OCI-LY1 (cell line): ENCODE data around the gene RAD17.

ENCODE experiments used
- H2AFZ ChIP-seq: fragments of 200-600 bp; sonication (generic), shearing (Covaris generic); 2 replicates; pipeline ENCODE4 v1.6.0; 2014; ENCODE audit warnings: antibody characterized with exemption, mild to moderate bottlenecking, low read length
- H3F3A ChIP-seq: fragments of 200-600 bp; sonication (generic), shearing (Covaris generic); 2 replicates; pipeline ENCODE4 v1.6.0; 2014; ENCODE audit warnings: mild to moderate bottlenecking, antibody characterized with exemption, low read length, moderate library complexity; ENCODE audit not compliant: insufficient read depth
- H3K27ac ChIP-seq: fragments of 200-600 bp; sonication (generic); 2 replicates; pipeline ENCODE4 v1.5.1; 2014; ENCODE audit warnings: low read length, mixed run types, mild to moderate bottlenecking, low read depth; ENCODE audit not compliant: poor library complexity, severe bottlenecking
- H3K27me3 ChIP-seq: fragments of 200-600 bp; sonication (generic); 2 replicates; pipeline ENCODE4 v1.6.0; 2014; ENCODE audit warnings: antibody characterized with exemption, mild to moderate bottlenecking, low read length, moderate library complexity; ENCODE audit not compliant: insufficient read depth
- H3K36me3 ChIP-seq: fragments of 200-600 bp; sonication (generic); 2 replicates; pipeline ENCODE4 v1.6.1; 2014; ENCODE audit warnings: mild to moderate bottlenecking, antibody characterized with exemption, low read length, moderate library complexity, mixed read lengths; ENCODE audit not compliant: insufficient read depth
- H3K4me1 ChIP-seq: fragments of 200-600 bp; sonication (generic); 2 replicates; pipeline ENCODE4 v1.5.1; 2014; ENCODE audit warnings: mild to moderate bottlenecking, low read length, moderate library complexity; ENCODE audit not compliant: insufficient read depth, severe bottlenecking
- H3K4me2 ChIP-seq: fragments of 200-600 bp; sonication (generic), shearing (Covaris generic); 2 replicates; pipeline ENCODE4 v1.6.1; 2014; ENCODE audit warnings: low read length
- H3K4me3 ChIP-seq: fragments of 200-600 bp; sonication (generic); 2 replicates; pipeline ENCODE4 v1.5.1; 2014; ENCODE audit warnings: low read length, low read depth, mild to moderate bottlenecking, mixed read lengths; ENCODE audit not compliant: poor library complexity, severe bottlenecking
- H3K79me2 ChIP-seq: fragments of 200-600 bp; shearing (Covaris generic); 2 replicates; pipeline ENCODE4 v1.6.1; 2016; ENCODE audit warnings: mixed run types, low read length, mixed read lengths; ENCODE audit not compliant: insufficient read depth
- H3K9ac ChIP-seq: fragments of 200-600 bp; sonication (generic), shearing (Covaris generic); 2 replicates; pipeline ENCODE4 v1.6.1; 2014; ENCODE audit warnings: mild to moderate bottlenecking, low read length, mixed read lengths
- H3K9me2 ChIP-seq: fragments of 200-600 bp; sonication (generic), shearing (Covaris generic); 2 replicates; pipeline ENCODE4 v1.6.1; 2014; ENCODE audit warnings: low read depth, mild to moderate bottlenecking, low read length, mixed read lengths
- H3K9me3 ChIP-seq: fragments of 200-600 bp; shearing (Covaris generic); 2 replicates; pipeline ENCODE4 v1.6.1; 2014; ENCODE audit warnings: low read length, mixed read lengths
- H4K20me1 ChIP-seq: fragments of 200-600 bp; sonication (generic), shearing (Covaris generic); 2 replicates; pipeline ENCODE4 v1.6.0; 2016; ENCODE audit warnings: mild to moderate bottlenecking, low read length; ENCODE audit not compliant: insufficient read depth
- EZH2 ChIP-seq: fragments of 200-600 bp; sonication (generic), shearing (Covaris generic); IDR thresholded peaks from 2 replicates; pipeline ENCODE4 v1.8.0; 2017; ENCODE audit warnings: borderline replicate concordance, mixed run types, mild to moderate bottlenecking, antibody characterized with exemption, low read length, moderate library complexity, mixed read lengths
- TF ChIP-seq, protein P1 (sequence below): fragments of 200-600 bp; sonication (generic), shearing (Covaris generic); IDR thresholded peaks from 2 replicates; pipeline ENCODE4 v1.5.1; 2017; ENCODE audit warnings: mild to moderate bottlenecking, antibody characterized with exemption, low read length, moderate library complexity, mixed read lengths

Gene RAD17

GRCh38 chr5:69374911-69375446 is 5.4 kb downstream of the RAD17 start:
- H3K9me2 ChIP-seq: no peaks in the 10 kb centered on the region
- TF ChIP-seq, protein P1, sequence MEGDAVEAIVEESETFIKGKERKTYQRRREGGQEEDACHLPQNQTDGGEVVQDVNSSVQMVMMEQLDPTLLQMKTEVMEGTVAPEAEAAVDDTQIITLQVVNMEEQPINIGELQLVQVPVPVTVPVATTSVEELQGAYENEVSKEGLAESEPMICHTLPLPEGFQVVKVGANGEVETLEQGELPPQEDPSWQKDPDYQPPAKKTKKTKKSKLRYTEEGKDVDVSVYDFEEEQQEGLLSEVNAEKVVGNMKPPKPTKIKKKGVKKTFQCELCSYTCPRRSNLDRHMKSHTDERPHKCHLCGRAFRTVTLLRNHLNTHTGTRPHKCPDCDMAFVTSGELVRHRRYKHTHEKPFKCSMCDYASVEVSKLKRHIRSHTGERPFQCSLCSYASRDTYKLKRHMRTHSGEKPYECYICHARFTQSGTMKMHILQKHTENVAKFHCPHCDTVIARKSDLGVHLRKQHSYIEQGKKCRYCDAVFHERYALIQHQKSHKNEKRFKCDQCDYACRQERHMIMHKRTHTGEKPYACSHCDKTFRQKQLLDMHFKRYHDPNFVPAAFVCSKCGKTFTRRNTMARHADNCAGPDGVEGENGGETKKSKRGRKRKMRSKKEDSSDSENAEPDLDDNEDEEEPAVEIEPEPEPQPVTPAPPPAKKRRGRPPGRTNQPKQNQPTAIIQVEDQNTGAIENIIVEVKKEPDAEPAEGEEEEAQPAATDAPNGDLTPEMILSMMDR: no peak
- TF ChIP-seq EZH2: no peak
- H3K79me2 ChIP-seq: peaks cover 26% of the 10 kb centered on the region
- H3K4me3 ChIP-seq: no peak overlapping the region
- peaks cover 48% of the 10 kb centered on the region for H3K4me1 ChIP-seq
- 0 out of 2 replicates have a peak, but pooled peaks cover 4% of the 10 kb centered on the region for H3F3A ChIP-seq
- H3K36me3 ChIP-seq: peaks cover 34% of the 10 kb centered on the region; the same call in 1 of the 2 replicates
- no peaks in the 10 kb centered on the region for H3K27me3 ChIP-seq
- no peak overlapping the region for H2AFZ ChIP-seq
- peak overlapping the region; percentile 70 for H3K27ac ChIP-seq
- H3K9ac ChIP-seq: peak overlapping the region; percentile 12; the same call in 1 of the 2 replicates
- peak overlapping the region; percentile 21 for H3K4me2 ChIP-seq
- no peaks in the 10 kb centered on the region for H3K9me3 ChIP-seq
- H4K20me1 ChIP-seq: no peaks in the 10 kb centered on the region

DNA sequence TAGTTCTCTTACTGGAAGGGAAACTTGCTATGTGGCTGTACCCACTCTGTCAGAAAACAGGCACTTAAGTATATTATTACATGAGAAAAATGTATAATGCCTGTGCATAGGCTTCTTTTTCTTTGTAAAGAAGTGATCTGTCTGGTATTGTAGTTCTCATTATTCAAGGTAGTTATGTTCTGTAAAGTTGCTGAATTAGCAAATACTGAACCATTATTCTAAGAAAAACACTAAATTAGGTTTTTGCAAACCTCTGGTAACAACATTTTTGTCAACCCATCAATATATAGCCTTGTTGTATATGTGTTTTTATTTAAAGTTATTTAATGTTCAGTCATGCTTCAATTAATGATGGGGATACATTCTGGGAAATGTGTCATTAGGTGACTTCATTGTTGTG is 8.8 kb downstream of the RAD17 start:
- H3K27ac ChIP-seq: no peak overlapping the region
- H3K9me3 ChIP-seq: no peaks in the 10 kb centered on the region
- no peaks in the 10 kb centered on the region for H3K79me2 ChIP-seq
- no peaks in the 10 kb centered on the region for H4K20me1 ChIP-seq
- no peaks in the 10 kb centered on the region for H3K27me3 ChIP-seq
- peaks cover 18% of the 10 kb centered on the region for H3K4me1 ChIP-seq
- no peak overlapping the region for H3K4me2 ChIP-seq
- no peak for TF ChIP-seq EZH2
- TF ChIP-seq, protein P1: no peak
- peaks cover 61% of the 10 kb centered on the region for H3K36me3 ChIP-seq
- H3K4me3 ChIP-seq: no peak overlapping the region
- H3F3A ChIP-seq: 0 out of 2 replicates have a peak, but pooled peaks cover 4% of the 10 kb centered on the region
- no peak overlapping the region for H3K9ac ChIP-seq
- H3K9me2 ChIP-seq: no peaks in the 10 kb centered on the region
- no peak overlapping the region for H2AFZ ChIP-seq

- H3K9ac ChIP-seq: no peak overlapping the region
- no peaks in the 10 kb centered on the region for H3K9me2 ChIP-seq
- no peak overlapping the region for H3K4me2 ChIP-seq
- no peaks in the 10 kb centered on the region for H4K20me1 ChIP-seq
- H3K9me3 ChIP-seq: no peaks in the 10 kb centered on the region
- no peak overlapping the region for H2AFZ ChIP-seq
- no peaks in the 10 kb centered on the region for H3K27me3 ChIP-seq
- H3K36me3 ChIP-seq: peaks cover 50% of the 10 kb centered on the region
- no peak overlapping the region for H3K27ac ChIP-seq
- TF ChIP-seq, protein P1: no peak
- TF ChIP-seq EZH2: no peak
- H3K4me1 ChIP-seq: no peaks in the 10 kb centered on the region
- no peak overlapping the region for H3K4me3 ChIP-seq
- no peaks in the 10 kb centered on the region for H3K79me2 ChIP-seq
- no peaks in the 10 kb centered on the region for H3F3A ChIP-seq
These were observed 35.2 kb downstream of the RAD17 start for GRCh38 chr5:69404659-69405330.
